ENCODE measurements around the gene GDPGP1. TPM values are rescaled to one million over a fixed set of nuclear protein-coding genes. Genes with fewer than 3 reads are reported as not detected.

The GDPGP1 gene
- total and polyA plus RNA-seq, 8 donors = 3.4 to 8.6 (median 4.0) TPM

DNA sequence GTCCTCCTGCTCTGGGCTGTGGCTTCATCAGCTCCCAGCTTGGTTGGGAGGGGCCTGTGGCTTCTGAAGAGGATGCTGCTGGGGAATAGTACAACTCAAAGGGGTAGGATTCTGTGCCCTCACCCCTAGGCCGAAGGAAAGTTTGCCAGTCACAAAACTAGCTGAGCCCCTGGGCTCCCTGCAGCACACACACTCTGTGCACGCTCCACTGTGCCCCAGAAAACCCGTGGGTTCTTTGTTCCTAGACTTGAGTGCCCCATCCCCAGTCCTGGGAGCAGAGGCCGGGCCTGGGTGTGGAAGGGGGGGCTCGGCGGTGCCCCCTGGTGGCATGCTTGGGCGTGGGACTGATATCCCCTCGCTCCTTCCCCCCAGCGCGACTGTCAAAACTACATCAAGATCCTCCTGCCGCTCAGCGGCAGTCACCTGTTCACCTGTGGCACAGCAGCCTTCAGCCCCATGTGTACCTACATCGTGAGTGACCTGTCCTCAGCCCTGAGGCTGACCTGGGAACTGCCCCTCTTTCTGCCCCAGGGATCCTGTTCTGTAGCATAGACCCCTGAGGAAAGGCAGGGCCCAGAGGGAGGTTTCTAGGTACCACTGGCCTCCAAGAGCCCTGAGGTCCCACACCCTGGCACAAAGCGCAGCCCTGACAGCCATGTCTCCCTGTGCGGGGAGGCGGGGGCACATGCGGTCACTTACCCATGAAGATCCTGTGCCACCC, 14.4 kb upstream of the GDPGP1 start:
- DNase-seq = peak in 1 of 4 donors; percentile 28

DNA sequence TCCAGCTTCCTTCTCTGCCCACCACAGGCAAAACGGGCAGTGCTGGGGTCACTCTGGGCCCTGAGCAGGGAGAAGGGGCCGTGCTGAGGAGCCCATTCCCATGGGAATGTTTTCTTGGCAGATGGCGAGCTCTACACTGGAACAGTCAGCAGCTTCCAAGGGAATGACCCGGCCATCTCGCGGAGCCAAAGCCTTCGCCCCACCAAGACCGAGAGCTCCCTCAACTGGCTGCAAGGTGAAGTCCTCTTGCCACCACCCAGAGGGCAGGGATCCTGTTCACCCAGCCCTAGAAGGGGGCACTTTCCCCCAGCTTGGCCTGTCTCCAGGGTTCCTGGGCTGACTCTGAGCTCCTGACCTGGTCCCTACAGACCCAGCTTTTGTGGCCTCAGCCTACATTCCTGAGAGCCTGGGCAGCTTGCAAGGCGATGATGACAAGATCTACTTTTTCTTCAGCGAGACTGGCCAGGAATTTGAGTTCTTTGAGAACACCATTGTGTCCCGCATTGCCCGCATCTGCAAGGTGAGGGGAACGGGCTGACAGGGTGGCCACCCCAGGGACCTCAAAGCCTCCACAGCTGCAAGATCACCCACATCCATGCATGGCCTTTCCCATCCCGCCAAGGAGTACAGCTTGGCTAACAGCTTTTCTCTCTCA, 12.6 kb upstream of the GDPGP1 start:
- intact Hi-C loops (cut with DNase I) = no loop called here
- TF ChIP-seq, protein P1, sequence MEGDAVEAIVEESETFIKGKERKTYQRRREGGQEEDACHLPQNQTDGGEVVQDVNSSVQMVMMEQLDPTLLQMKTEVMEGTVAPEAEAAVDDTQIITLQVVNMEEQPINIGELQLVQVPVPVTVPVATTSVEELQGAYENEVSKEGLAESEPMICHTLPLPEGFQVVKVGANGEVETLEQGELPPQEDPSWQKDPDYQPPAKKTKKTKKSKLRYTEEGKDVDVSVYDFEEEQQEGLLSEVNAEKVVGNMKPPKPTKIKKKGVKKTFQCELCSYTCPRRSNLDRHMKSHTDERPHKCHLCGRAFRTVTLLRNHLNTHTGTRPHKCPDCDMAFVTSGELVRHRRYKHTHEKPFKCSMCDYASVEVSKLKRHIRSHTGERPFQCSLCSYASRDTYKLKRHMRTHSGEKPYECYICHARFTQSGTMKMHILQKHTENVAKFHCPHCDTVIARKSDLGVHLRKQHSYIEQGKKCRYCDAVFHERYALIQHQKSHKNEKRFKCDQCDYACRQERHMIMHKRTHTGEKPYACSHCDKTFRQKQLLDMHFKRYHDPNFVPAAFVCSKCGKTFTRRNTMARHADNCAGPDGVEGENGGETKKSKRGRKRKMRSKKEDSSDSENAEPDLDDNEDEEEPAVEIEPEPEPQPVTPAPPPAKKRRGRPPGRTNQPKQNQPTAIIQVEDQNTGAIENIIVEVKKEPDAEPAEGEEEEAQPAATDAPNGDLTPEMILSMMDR (IDR thresholded peaks at IDR 0.05) = peak; percentile 58 to 69
- ATAC-seq = peak; percentile 90
- DNase-seq = peak in 3 of 4 donors; percentile 56 to 86 (median 81)
- H3K4me1 ChIP-seq = peaks cover 6 to 7% of the 10 kb centered on the region in 2 donors
- H3K9me3 ChIP-seq = no peaks in the 10 kb centered on the region
- H3K4me3 ChIP-seq = no peak overlapping the region
- peak overlapping the region in 1 of 2 donors; percentile 13 for H3K27ac ChIP-seq
- no peaks in the 10 kb centered on the region for H3K27me3 ChIP-seq
- H3K36me3 ChIP-seq = peaks cover 0 to 93% of the 10 kb centered on the region in 2 donors

More for the DNA sequence above, 14.4 kb upstream of the GDPGP1 start:
- Histone ChIP-seq H3K36me3 (peaks cover 0 to 75% of the 10 kb centered on the region in 2 donors), H3K27me3 (no peaks in the 10 kb centered on the region), H3K27ac (no peak overlapping the region), H3K4me3 (no peak overlapping the region), H3K9me3 (no peaks in the 10 kb centered on the region), H3K4me1 (peaks cover 7 to 9% of the 10 kb centered on the region in 2 donors)
- TF ChIP-seq, protein P1 (IDR thresholded peaks at IDR 0.05) = peak; percentile 56 to 63
- intact Hi-C loops (cut with DNase I) = no loop called here
- peak; percentile 51 for ATAC-seq

DNA sequence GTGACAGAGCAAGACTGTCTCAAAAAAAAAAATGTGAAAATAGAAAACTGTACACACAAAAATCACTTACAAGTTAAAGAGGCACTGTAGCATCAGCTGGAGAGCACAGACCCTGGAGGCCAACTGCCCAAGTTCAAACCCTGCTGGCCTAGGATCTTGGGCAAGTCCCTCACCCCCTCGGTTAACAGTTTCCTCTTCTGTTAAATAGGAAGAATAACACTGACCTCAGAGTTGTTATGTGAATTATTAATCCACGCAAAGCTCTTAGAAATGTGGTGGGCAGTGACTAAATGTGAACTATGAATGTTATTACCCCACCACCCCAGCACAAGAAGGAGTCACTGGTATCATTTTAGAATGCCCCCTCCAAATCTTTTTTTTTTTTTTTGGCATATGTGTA, 11.5 kb upstream of the GDPGP1 start:
- ATAC-seq = no peak
- peaks cover 6 to 7% of the 10 kb centered on the region in 2 donors for H3K4me1 ChIP-seq
- H3K27ac ChIP-seq = no peak overlapping the region
- H3K36me3 ChIP-seq = peaks cover 0 to 99% of the 10 kb centered on the region in 2 donors
- H3K27me3 ChIP-seq = no peaks in the 10 kb centered on the region
- TF ChIP-seq, protein P1 (IDR thresholded peaks at IDR 0.05) = no peak
- H3K4me3 ChIP-seq = no peak overlapping the region
- no peaks in the 10 kb centered on the region for H3K9me3 ChIP-seq
- intact Hi-C loops (cut with DNase I) = no loop called here
- DNase-seq = no peak

GRCh38 chr15:90223441-90224165, 10.4 kb upstream of the GDPGP1 start:
- Histone ChIP-seq H3K36me3 (peaks cover 0 to 99% of the 10 kb centered on the region in 2 donors), H3K27me3 (no peaks in the 10 kb centered on the region), H3K4me3 (no peak overlapping the region), H3K9me3 (no peaks in the 10 kb centered on the region), H3K4me1 (peaks cover 6 to 7% of the 10 kb centered on the region in 2 donors), H3K27ac (no peak overlapping the region)
- intact Hi-C loops (cut with DNase I) = no loop called here
- ATAC-seq (no peak), DNase-seq (no peak)
- TF ChIP-seq, protein P1 (IDR thresholded peaks at IDR 0.05) = no peak

DNA sequence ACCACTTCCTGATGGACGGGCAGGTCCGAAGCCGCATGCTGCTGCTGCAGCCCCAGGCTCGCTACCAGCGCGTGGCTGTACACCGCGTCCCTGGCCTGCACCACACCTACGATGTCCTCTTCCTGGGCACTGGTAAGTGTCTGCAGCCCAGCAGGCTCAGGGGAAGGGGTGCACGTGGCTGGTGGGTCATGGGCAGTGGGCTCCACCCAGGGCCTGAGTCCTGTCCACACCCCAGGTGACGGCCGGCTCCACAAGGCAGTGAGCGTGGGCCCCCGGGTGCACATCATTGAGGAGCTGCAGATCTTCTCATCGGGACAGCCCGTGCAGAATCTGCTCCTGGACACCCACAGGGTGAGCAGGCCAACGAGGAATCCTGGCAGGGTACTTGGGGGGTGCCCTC, 9.0 kb upstream of the GDPGP1 start:
- TF ChIP-seq, protein P1 (IDR thresholded peaks at IDR 0.05) = no peak
- DNase-seq = peak in 1 of 4 donors; percentile 70
- no peak overlapping the region for H3K27ac ChIP-seq
- intact Hi-C loops (cut with DNase I) = no loop called here
- peaks cover 0 to 99% of the 10 kb centered on the region in 2 donors for H3K36me3 ChIP-seq
- H3K4me1 ChIP-seq = peaks cover 7% of the 10 kb centered on the region in 2 donors
- ATAC-seq = no peak
- H3K4me3 ChIP-seq = no peak overlapping the region
- no peaks in the 10 kb centered on the region for H3K27me3 ChIP-seq
- H3K9me3 ChIP-seq = no peaks in the 10 kb centered on the region

Measured in left lung (tissue), 10 donors.